Naive thymus-derived CD8-positive, alpha-beta T cell (primary cell): ENCODE measurements around the gene SLC25A33. TPM values are rescaled to one million over a fixed set of nuclear protein-coding genes. Genes with fewer than 3 reads are reported as not detected.
A peak's percentile ranks its signal among the peaks of the same experiment; 100 is the strongest.

Experiments
- ATAC-seq, 2 donors: fragments of 150-1000 bp; cut with Tn5 transposase in 1 of 2; sonication (Bioruptor Pico), chemical (Tn5 transposase) in 1 of 2; 1 replicate in 1 of 2; 2 replicates in 1 of 2; pipeline ENCODE4 v1.10.0; 2021; ENCODE audit warnings: mild to moderate bottlenecking in 2 of 2, moderate library complexity in 2 of 2
- POLR2A ChIA-PET: fragments of 350-600 bp; sonication (Branson Sonifier 250); formaldehyde crosslinking; loops from one replicate; lab custom pipeline; 2021; ENCODE audit warnings: antibody characterized with exemption; lab: Charles Lee
- DNase-seq, 10 donors: peaks; one replicate each; pipeline versions ENCODE4 v3.0.0 to v3.0.0-alpha.2; 2020 to 2022
- H3K27ac Mint-ChIP-seq, 10 donors: one replicate each; pipeline ENCODE4 v1.8.0; 2020 to 2022; ENCODE audit warnings: mild to moderate bottlenecking in 10 of 10, mixed read lengths in 10 of 10, moderate library complexity in 4 of 10, inconsistent platforms in 1 of 10
- H3K27me3 Mint-ChIP-seq, 5 donors: one replicate each; pipeline ENCODE4 v1.8.0; 2021 to 2022; ENCODE audit warnings: mixed read lengths in 5 of 5
- H3K36me3 Mint-ChIP-seq, 3 donors: one replicate each; pipeline ENCODE4 v1.8.0; 2020 to 2022; ENCODE audit warnings: mixed read lengths in 3 of 3, mild to moderate bottlenecking in 2 of 3, inconsistent platforms in 1 of 3
- H3K4me1 Mint-ChIP-seq, 4 donors: one replicate each; pipeline ENCODE4 v1.8.0; 2021 to 2022; ENCODE audit warnings: mixed read lengths in 4 of 4
- H3K4me3 Mint-ChIP-seq, 10 donors: one replicate each; pipeline ENCODE4 v1.8.0; 2020 to 2022; ENCODE audit warnings: mild to moderate bottlenecking in 10 of 10, mixed read lengths in 10 of 10, moderate library complexity in 6 of 10, inconsistent platforms in 1 of 10
- H3K9me3 Mint-ChIP-seq, 9 donors: one replicate each; pipeline ENCODE4 v1.8.0; 2020 to 2022; ENCODE audit warnings: mixed read lengths in 9 of 9, mild to moderate bottlenecking in 3 of 9, inconsistent platforms in 1 of 9, moderate library complexity in 1 of 9
- polyA plus RNA-seq, 3 donors: library from polyadenylated mRNA; unstranded; fragments of 300-500 nt; fragmentation: Illumina TruSeq; gene quantifications; one replicate each; pipeline ENCODE4 v1.2.3, GENCODE V29; 2021
- total RNA-seq, 8 experiments: library from RNA in 2 of 8; stranded (reverse) in 2 of 8; gene quantifications; one replicate each; pipeline ENCODE4 v1.2.3 and lab custom pipeline; 2021 to 2026

Gene SLC25A33
- total and polyA plus RNA-seq, 5 experiments from 2014 or later: 3.2 to 10.5 (median 8.2) TPM

DNA sequence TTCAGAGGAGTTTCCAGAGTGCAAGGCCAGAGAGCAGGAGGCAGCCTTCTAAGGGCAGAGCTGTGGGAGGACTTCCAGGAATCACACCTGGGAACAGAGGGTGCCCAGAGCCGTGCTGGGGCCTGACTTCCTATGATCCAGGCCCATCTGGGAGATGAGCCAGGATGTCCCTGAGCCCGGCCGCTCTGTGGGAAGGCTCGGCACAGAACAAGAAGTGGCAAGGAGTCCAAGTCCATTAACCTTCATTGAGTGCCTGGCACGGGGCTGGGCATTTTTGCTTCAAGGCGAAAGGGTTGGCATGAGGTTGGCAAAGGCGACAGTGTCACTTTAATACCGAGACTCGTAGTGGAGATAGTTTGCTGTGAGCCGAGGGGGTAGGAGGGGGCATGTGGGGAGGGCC is 67.7 kb downstream of the SLC25A33 start:
- H3K36me3 Mint-ChIP-seq: peaks cover 0 to 18% (median 0%) of the 10 kb centered on the region in 3 donors
- ATAC-seq (no peak), DNase-seq (no peak)
- POLR2A ChIA-PET: no interaction called here
- H3K4me3 Mint-ChIP-seq: no peak overlapping the region
- H3K4me1 Mint-ChIP-seq: no peaks in the 10 kb centered on the region
- no peak overlapping the region for H3K27ac Mint-ChIP-seq
- H3K27me3 Mint-ChIP-seq: no peaks in the 10 kb centered on the region
- H3K9me3 Mint-ChIP-seq: no peaks in the 10 kb centered on the region

DNA sequence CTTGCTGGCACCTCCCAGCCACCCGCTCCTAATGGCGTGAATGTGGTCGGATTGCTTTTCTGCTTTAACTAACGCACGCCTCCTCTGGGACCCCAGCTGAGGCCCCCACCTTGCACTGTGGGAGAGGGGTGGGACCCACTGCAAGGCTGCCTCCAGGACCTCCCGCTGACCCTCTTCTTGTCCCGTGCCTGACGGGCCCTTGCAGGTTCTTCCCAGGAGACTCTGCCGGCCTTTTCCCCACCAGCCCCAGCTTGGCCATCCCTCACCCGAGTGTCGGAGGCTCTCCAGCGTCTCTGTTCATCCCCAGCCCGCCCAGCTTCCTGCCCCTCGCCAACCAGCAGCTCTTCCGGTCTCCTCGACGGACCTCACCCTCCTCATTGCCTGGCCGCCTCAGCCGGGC is 68.1 kb downstream of the SLC25A33 start:
- peaks cover 0 to 18% (median 0%) of the 10 kb centered on the region in 3 donors for H3K36me3 Mint-ChIP-seq
- H3K27ac Mint-ChIP-seq: no peak overlapping the region
- POLR2A ChIA-PET: no interaction called here
- no peak overlapping the region for H3K4me3 Mint-ChIP-seq
- H3K27me3 Mint-ChIP-seq: no peaks in the 10 kb centered on the region
- H3K9me3 Mint-ChIP-seq: no peaks in the 10 kb centered on the region
- DNase-seq (peak in 1 of 10 donors; percentile 40), ATAC-seq (no peak)
- no peaks in the 10 kb centered on the region for H3K4me1 Mint-ChIP-seq

DNA sequence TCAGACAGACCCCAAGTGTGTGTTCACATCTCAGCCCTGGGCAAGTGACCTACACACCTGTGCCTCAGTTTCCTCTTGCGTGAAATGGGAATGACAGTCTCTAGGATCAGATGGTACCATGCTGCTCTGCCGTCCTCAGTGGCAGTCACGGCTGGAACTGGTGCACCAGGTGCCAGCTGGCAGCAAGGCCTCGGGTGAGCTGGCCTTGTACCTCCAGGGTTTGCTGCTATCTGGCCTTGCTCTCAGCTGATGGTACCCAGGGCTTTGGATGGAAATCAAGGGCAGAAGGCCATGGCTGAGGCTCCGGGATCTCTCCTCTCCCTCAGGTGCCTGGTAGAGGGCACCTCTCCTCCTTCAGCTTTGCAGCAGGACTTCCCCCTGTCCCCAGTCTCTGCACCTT is 70.7 kb downstream of the SLC25A33 start:
- Mint-ChIP-seq H3K4me3 (no peak overlapping the region), H3K36me3 (peaks cover 0 to 9% (median 0%) of the 10 kb centered on the region in 3 donors), H3K27ac (no peak overlapping the region), H3K27me3 (no peaks in the 10 kb centered on the region), H3K9me3 (no peaks in the 10 kb centered on the region), H3K4me1 (no peaks in the 10 kb centered on the region)
- POLR2A ChIA-PET: no interaction called here
- DNase-seq: no peak
- no peak for ATAC-seq

DNA sequence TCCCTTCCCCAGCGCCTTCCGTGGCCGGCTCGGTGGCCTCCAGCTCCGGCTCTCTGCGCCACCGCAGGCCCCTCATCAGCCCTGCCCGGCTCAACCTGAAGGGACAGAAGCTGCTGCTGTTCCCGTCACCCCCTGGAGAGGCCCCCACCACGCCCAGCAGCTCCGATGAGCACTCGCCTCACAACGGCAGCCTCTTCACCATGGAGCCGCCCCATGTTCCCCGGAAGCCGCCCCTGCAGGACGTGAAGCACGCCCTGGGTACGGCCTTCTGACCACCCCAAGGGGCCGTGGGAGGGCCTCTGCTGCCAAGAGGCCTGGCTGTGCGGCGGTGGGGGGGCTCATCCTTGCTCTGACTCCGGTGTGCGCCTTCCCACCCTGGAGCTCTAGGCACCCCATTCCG is 71.3 kb downstream of the SLC25A33 start:
- Mint-ChIP-seq H3K4me3 (no peak overlapping the region), H3K27ac (no peak overlapping the region), H3K36me3 (peaks cover 0 to 9% (median 0%) of the 10 kb centered on the region in 3 donors), H3K27me3 (no peaks in the 10 kb centered on the region), H3K9me3 (no peaks in the 10 kb centered on the region), H3K4me1 (no peaks in the 10 kb centered on the region)
- ATAC-seq (no peak), DNase-seq (no peak)
- POLR2A ChIA-PET: no interaction called here

DNA sequence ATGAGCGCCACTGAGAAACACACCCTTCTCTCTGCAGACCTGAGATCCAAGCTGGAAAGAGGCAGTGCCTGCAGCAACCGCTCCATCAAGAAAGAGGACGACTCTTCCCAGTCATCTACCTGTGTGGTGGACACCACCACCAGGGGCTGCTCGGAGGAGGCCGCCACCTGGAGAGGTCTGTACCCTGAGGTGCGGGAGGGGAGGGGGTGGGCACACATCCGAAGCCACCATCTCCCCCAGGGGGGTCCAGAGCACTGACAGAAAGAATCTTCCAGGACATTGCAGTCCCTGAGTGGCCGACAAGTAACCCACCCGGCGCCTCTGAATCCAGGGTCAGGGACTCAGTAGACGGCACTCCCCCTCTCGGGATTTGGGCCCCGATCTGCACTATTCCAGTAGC is 72.5 kb downstream of the SLC25A33 start:
- no peaks in the 10 kb centered on the region for H3K27me3 Mint-ChIP-seq
- no peak overlapping the region for H3K4me3 Mint-ChIP-seq
- peaks cover 0 to 9% (median 0%) of the 10 kb centered on the region in 3 donors for H3K36me3 Mint-ChIP-seq

DNA sequence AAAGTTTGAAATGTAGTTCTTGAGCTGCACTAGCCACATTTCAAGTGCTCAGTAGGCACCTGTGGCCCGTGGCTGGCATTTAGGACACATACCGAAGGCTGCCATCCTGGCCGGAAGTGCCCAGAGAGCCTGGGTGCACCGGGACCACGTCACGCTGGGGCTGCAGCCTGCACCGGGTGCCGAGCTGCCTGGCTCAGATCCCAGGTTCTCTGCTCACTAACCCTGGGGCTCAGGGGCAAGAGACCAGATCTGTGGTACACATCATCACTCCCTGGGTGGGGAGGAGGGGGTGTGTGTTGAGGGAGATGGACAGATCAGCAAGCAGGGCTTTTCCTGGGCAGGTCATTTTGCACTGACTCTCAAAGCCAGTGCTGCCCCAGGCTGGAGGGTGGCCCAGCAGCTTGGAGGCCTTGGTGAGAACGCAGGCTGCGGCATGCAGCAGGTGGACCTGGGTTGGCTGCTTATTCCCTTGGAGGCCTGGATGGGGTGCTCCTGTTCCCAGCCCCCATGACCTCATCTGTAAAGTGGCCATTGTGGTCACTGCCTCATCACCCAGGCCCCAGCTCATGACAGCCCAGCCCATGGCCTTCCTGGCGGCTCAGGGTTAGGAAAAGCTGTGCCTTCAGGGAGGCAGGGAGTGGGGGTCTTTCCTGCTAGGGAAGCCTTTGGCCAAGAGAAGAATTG is 73.0 kb downstream of the SLC25A33 start:
- no peak overlapping the region for H3K4me3 Mint-ChIP-seq
- H3K27me3 Mint-ChIP-seq: no peaks in the 10 kb centered on the region
- H3K4me1 Mint-ChIP-seq: no peaks in the 10 kb centered on the region
- no peaks in the 10 kb centered on the region for H3K9me3 Mint-ChIP-seq
- no peak for DNase-seq
- POLR2A ChIA-PET: no interaction called here
- ATAC-seq: no peak
- peaks cover 0 to 9% (median 0%) of the 10 kb centered on the region in 3 donors for H3K36me3 Mint-ChIP-seq
- H3K27ac Mint-ChIP-seq: no peak overlapping the region

More for the DNA sequence above, 72.5 kb downstream of the SLC25A33 start:
- H3K27ac Mint-ChIP-seq: no peak overlapping the region
- no peaks in the 10 kb centered on the region for H3K9me3 Mint-ChIP-seq
- ATAC-seq: no peak
- POLR2A ChIA-PET: interaction anchor here (0.6 kb wide), 1 partner anchor 807 kb away, joined by 5 read pairs; no protein-coding TSS in a partner anchor
- H3K4me1 Mint-ChIP-seq: no peaks in the 10 kb centered on the region
- DNase-seq: peak in 1 of 10 donors; percentile 57

DNA sequence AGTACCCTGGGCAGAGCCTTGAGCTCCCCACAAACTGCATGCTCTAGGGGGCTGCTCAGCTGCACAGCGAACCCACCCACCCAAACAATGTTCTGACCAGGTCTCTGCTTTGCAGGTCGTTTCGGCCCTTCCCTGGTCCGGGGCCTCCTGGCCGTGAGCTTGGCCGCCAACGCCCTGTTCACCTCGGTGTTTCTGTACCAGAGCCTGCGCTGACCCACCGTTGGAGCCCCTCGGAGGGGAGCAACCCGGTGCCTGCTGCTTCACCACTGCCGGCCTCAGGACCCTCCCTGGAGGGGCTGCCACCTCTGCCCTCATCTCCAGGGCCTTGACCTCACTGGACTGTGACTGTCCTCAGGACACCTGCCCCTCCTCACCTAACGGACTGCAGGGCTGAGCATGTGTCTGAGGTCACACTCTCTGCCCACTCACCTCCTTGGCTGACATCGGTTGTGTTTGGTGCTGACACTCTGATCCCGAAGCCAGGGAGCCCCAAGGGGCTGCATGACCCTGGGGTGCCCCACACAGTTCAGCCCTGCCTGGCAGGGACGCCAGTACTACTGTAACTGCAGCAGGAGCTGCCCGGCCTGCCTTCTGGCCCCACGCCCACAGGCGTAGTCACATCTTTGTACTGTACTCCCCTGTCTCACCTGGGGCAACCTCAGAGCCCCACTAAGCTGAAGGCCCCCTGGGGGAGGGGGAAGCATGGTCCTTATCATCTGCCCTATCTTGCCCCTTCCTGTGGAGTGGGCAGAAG is 73.8 kb downstream of the SLC25A33 start:
- ATAC-seq: no peak
- POLR2A ChIA-PET: no interaction called here
- H3K27me3 Mint-ChIP-seq: no peaks in the 10 kb centered on the region

DNA sequence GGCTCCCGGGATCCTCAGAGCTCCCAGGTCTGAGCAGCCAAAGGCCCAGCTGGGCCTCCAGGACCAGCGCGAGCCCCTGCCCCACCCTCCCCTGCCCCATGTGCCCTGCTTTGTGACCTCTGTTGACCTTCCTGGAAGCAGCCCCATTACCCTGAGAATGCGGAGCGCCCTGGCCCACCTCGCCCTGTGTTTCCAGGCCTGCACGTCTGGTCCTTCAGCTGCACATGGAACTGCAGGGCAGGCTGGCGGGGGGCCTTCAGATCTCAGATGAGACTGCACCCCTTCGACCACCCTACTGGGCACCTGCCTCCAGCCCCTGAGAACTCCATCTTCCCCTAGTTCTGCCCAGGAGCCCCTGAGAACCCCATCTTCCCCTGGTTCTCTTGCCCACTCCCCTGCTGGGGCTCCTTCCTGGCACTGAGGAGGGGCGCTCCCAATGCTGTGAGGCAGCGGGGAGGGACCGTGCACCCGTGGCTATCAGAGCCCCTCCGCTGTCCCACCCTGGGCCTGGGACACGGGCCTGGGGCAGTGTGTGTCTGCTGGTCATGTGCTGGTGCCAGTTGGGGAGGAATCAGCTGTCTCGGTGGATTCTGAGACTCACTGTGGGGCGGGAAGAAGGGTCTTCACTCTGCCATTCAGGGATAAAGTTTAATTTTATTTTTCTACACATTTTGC is 74.5 kb downstream of the SLC25A33 start:
- Mint-ChIP-seq H3K36me3 (peaks cover 0 to 9% (median 0%) of the 10 kb centered on the region in 3 donors), H3K4me3 (no peak overlapping the region), H3K27me3 (peaks cover 0 to 1% (median 0%) of the 10 kb centered on the region in 5 donors), H3K27ac (no peak overlapping the region), H3K9me3 (no peaks in the 10 kb centered on the region), H3K4me1 (no peaks in the 10 kb centered on the region)
- no peak for ATAC-seq
- POLR2A ChIA-PET: no interaction called here
- DNase-seq: no peak

More for the DNA sequence above, 73.8 kb downstream of the SLC25A33 start:
- DNase-seq: peak in 1 of 10 donors; percentile 57
- H3K27ac Mint-ChIP-seq: no peak overlapping the region
- no peaks in the 10 kb centered on the region for H3K9me3 Mint-ChIP-seq
- H3K4me1 Mint-ChIP-seq: no peaks in the 10 kb centered on the region
- no peak overlapping the region for H3K4me3 Mint-ChIP-seq
- peaks cover 0 to 9% (median 0%) of the 10 kb centered on the region in 3 donors for H3K36me3 Mint-ChIP-seq

DNA sequence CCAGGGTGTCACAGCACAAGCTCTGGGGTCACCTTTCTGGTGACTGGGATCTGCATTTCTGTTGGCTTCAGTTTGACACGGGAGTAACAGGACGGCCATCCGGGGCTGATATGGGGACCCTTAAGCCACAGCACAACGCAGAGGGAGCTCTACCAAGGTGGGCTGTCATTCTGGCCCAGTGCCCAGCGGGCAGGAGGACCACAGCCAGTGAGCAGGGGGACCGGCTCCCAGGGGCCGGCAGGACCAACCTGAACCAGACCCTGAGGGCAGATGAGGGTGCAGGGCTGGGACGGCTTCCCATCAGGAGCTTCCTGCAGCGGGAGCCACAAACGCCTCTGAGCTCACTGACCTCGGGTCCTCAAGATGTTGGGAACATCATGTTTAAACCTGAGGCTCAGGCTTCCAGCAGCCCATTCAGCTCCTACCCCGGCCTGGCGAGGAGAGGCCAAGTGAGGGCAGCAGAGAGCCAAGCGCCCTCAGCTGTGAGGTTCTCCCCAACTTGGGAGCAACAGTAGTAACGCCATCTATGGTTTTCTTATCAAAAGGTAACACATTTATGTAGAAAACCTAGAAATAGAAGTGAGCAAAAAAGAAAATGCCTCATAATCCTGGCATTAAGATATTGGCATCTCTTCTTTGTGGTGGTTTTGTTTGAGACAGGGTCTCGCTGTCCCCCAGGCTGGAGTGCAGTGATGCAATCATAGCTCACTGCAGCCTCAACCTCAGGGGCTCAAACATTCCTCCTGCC is 76.2 kb downstream of the SLC25A33 start:
- H3K4me3 Mint-ChIP-seq: no peak overlapping the region
- H3K36me3 Mint-ChIP-seq: peaks cover 0 to 2% (median 0%) of the 10 kb centered on the region in 3 donors
- H3K27ac Mint-ChIP-seq: no peak overlapping the region
- POLR2A ChIA-PET: interaction anchor here (1.0 to 1.6 kb wide), 3 partner anchors 11 to 103 kb away, joined by 4 to 8 read pairs (median 5); no protein-coding TSS in a partner anchor
- peaks cover 0 to 9% (median 2%) of the 10 kb centered on the region in 5 donors for H3K27me3 Mint-ChIP-seq
- no peaks in the 10 kb centered on the region for H3K9me3 Mint-ChIP-seq
- DNase-seq (peak in 8 of 10 donors; percentile 46 to 79 (median 59)), ATAC-seq (peak; percentile 94 to 97)
- H3K4me1 Mint-ChIP-seq: peaks cover 0 to 2% (median 0%) of the 10 kb centered on the region in 4 donors

DNA sequence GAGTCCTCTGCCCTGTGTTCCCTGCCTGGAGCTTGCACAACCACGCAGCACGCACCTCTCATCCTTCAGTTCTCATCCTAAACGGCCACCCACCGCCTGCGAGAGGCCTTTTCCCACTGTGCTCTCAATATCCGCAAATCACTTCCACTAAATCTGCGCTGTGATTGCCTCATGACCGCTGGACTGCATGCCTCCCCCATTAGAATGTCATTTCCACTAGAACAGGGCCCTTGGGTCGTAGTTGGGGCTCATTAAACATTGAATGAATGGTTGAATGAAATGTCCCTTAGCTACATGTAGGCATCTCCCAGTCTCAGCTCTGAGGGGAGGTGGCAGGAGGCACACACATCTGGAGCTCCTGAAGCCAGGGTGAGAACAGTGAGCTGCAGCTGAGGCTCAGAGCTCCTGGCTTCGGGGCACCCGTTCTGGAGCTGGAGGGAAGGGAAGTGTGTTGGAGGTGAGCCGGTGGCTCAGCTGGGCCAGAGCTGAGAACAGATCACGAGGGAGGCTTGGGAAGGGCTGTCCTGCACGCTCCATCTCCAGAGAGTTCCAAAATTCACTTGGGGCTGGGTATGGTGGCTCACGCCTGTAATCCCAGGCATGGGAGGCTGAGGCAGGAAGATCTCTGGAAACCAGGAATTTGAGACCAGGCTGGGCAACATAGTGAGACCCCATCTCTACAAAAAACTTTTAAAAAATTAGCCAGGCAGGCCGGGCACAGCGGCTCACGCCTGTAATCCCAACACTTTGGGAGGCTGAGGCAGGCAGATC is 79.8 kb downstream of the SLC25A33 start:
- Mint-ChIP-seq H3K9me3 (no peaks in the 10 kb centered on the region), H3K4me3 (no peak overlapping the region), H3K27ac (peak overlapping the region in 1 of 10 donors; percentile 44), H3K36me3 (no peaks in the 10 kb centered on the region), H3K4me1 (peaks cover 0 to 2% (median under 1%) of the 10 kb centered on the region in 4 donors), H3K27me3 (peaks cover 0 to 10% (median 4%) of the 10 kb centered on the region in 5 donors)
- POLR2A ChIA-PET: interaction anchor here (0.7 kb wide), 1 partner anchor 102 kb away, joined by 3 read pairs; no protein-coding TSS in a partner anchor
- DNase-seq (no peak), ATAC-seq (no peak)

DNA sequence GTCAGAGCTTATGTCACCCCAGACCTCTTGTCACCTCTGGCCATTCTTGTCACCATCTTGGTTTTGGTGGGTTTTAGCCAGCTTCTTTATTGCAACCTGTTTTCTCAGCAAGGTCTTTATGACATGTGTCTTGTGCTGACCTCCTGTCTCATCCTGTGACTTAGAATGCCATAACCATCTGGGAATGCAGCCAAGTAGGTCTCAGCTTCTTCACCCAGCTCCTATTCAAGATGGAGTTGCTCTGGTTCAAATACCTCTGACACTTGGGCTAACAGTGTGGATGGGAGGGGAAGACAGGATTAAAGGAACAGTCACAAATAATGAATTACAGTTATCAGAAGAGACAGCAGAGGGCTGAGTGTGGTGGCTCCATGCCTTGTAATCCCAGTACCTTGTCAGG is 81.8 kb downstream of the SLC25A33 start:
- Mint-ChIP-seq H3K9me3 (no peaks in the 10 kb centered on the region), H3K27ac (no peak overlapping the region), H3K4me1 (peaks cover 2 to 8% (median 4%) of the 10 kb centered on the region in 4 donors), H3K27me3 (peaks cover 0 to 10% (median 4%) of the 10 kb centered on the region in 5 donors), H3K36me3 (no peaks in the 10 kb centered on the region), H3K4me3 (no peak overlapping the region)
- POLR2A ChIA-PET: interaction anchor here (28.5 kb wide), 1 partner anchor 38 kb away, joined by 1921 read pairs; the partner anchor contains the start of gene PIK3CD
- no peak for ATAC-seq
- no peak for DNase-seq
